Kasumi-1 (cell line): ENCODE results near the gene LPCAT4.

Experiments used
- DNase-seq, 2 experiments: peaks; one replicate each; lab custom pipeline; 2025; lab: John Stamatoyannopoulos, UW

Gene LPCAT4

DNA sequence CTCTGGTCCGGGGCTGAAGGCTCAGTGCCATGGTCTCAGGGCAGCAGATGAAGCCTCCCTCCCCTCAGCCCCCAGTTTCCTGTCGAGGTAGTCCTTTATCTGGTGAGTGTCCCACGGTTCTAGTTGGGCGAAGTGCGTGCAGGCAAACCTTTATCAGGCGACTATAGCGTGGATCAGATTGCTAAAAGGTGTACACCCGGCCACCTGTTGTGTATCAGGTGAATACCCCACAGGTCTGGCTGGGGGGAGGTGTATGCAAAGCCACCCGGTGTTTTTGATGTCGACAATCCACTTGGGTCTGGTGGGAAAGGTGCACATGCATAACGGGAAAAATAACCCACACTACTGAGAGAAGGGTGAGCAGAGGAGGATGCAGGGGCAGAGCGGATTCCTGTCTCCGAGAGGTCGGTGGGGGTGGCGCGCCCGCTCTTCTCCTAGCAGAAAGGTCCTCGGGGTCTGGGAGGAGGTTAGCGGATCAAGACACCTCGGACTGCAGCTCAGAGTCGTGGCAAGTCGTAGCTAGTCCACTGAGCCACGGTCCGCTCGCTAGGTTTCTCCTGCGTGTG is 29.9 kb downstream of the LPCAT4 start:
- DNase-seq = no peak

DNA sequence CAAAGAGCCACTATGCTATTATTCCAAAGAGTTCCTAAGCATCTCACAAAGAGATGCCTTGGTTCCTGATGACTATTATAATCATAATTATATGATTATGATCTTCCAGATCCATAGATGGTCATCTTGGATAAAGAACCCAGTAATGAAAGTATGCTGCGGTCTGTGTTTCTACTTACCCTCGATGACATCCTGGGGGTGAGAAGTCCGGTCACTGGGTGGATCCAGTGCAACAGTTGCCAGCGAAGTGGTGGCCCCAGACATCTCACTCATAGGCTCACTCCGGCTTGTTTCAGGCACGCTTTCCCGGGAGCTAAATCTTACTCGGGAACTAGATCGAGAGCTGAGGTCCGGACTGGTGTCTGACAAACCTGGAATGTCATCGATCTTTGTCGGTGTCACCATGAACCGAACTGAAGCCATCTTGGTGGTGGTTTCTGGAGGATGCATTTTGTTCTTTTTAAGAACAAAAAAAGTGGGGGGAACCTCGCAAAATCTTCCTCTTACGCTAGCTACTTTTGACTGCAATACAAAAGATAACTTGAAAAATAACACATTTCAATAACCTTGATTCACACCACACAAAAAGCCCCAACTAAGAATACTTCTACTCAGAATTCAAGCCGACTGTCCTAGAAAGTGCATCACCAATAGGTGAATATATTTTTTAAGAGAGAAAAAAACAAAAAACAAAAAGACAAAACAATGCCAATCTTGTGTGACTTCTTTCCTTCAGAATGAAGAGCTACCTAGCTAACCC is 30.6 kb downstream of the LPCAT4 start:
- DNase-seq = peak in 1 of 2 experiments; percentile 1

DNA sequence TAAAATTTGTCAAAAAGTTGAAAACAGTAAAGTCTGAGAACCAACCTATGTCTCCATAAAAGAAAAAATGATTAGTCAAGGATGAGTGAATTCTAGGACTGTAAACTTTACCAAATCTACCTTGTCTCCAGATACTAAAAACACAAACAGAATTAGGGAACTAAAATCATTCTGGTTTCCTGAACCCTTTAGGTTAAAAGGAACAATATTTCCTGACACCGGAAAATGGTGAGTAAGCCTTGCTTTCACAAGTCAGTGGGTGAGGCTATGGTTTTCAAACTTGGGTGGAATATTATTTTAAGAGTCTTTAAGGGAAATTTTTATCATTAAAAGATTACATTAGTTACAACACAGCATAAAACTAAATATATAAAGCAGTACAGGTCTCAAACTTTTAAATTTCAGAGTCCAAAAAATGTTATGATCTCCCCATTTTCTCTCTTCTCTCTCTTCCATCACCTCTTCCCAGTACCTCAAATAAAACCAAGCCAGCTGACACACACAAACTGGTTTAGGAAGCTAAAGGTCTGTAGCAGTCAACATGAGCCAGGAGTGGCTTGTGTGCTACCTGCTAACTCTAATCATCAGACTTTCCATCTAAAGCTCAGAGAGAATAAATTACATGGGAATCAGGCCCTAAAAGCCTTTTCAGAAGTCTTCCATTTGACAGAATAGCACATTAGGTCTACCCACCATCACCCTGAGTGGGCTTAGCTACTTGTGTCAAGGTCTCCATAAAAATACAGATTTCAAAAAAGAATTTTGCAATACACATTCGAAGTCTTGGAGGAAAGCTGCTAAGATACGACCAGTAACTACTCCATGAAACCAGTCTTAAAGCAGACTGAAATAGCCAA is 31.6 kb downstream of the LPCAT4 start:
- DNase-seq = peak; percentile 21 to 39

DNA sequence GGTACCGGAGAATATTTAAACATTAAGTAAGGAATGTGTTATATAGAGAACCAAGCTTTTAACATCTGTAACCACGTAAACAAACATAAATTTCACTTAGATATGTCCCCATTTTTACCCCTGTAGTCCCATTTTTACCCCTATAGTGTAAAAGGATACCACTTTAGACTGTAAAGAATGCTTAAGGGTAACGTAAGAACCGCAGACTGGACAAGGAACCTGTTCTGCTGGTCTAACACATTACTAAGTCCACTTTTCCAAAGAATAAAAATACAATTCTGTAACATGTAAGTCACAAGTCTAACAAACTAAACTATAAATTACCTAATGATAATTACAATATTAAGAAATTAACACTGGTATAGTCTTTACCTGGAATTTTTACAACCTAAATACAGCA is 32.3 kb downstream of the LPCAT4 start:
- DNase-seq = peak in 1 of 2 experiments; percentile 3

- DNase-seq = no peak
These were observed 34.4 kb downstream of the LPCAT4 start for GRCh38 chr15:34332553-34333120.

GRCh38 chr15:34331809-34332208 is 35.2 kb downstream of the LPCAT4 start:
- no peak for DNase-seq

- DNase-seq = no peak
These were observed 36.7 kb downstream of the LPCAT4 start for GRCh38 chr15:34330279-34330678.

GRCh38 chr15:34329006-34329405 is 38.0 kb downstream of the LPCAT4 start:
- DNase-seq = no peak

- DNase-seq = no peak
These were observed 39.1 kb downstream of the LPCAT4 start for GRCh38 chr15:34327906-34328305.

GRCh38 chr15:34325368-34325767 is 41.6 kb downstream of the LPCAT4 start:
- no peak for DNase-seq

DNA sequence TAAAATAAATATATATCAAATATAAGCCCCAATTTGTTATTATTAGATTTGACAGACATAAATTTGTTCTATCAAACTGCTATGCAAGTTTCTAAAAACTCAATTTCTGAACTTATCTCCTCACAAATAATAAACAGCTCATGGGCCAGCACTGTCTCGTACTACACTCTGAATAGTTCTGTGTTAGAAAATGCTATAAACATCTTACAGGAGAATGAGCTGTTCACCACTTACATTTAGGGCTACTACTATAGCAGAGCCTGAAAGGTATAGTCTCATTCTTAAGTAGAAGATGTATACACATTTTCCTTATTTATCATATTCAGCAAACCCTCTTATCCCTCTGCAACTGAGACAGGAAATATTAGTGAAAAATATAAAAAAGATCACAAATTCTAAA is 42.1 kb downstream of the LPCAT4 start:
- DNase-seq = no peak

- DNase-seq = no peak
These were observed 43.8 kb downstream of the LPCAT4 start for GRCh38 chr15:34323217-34323616.

DNA sequence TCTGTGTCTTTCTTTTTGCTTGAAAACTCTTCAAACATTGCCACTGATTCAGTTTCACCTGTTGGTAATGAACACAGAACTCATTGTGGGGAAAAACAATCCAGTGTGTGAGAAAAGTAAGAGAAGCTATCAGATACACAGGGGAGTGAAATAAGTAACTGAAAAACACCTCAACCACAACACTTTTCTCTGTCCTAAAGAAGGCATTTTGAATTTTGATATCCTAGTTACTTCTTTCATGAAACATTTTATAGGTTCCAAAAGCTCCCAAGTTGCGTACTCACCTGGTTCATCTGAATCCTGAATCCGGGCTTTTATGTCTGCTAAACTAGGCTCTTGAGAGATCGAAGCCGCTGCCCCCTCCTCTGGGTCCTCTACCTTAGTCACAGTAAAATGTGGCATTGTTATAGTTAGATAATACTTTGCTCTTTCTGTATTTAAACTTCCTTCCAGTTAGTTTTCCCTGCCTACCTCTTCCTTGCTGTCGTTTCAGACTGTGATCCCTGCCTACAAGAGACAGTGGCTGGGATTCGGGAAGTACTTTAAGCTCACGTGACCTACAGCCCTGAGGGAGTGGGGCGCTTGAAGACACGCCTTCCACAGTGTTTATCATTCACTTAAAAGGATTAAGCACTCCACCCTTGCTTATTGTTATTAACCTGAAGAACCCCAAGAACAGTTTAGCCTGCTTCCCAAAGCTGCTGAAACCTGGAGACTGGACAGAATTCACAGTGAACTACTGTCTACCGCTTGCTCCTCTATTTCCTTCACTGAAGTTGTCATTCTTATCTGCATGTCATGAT is 48.5 kb downstream of the LPCAT4 start:
- peak; percentile 56 to 60 for DNase-seq

- no peak for DNase-seq
These were observed 52.2 kb downstream of the LPCAT4 start for GRCh38 chr15:34314491-34315490.

GRCh38 chr15:34311563-34311962 is 55.4 kb downstream of the LPCAT4 start:
- no peak for DNase-seq
